Effector memory CD4-positive, alpha-beta T cell (primary cell): ENCODE data around the gene TMEM138.

Experiments
- DNase-seq, 3 donors: peaks; one replicate each; pipeline ENCODE4 v3.0.0-alpha.2; 2020
- H3K27ac ChIP-seq: 2 replicates; pipeline ENCODE4 v1.7.0; 2013; ENCODE audit warnings: mild to moderate bottlenecking, low read length, moderate library complexity; ENCODE audit not compliant: insufficient read depth, poor library complexity, severe bottlenecking
- H3K27me3 ChIP-seq: replicated peaks from 2 replicates; pipeline ENCODE4 v1.7.0; 2013; ENCODE audit warnings: mild to moderate bottlenecking, low read length; ENCODE audit not compliant: insufficient read depth, control insufficient read depth, poor library complexity, severe bottlenecking
- H3K36me3 ChIP-seq: 2 replicates; pipeline ENCODE4 v1.7.0; 2013; ENCODE audit warnings: mild to moderate bottlenecking, low read length, moderate library complexity; ENCODE audit not compliant: control insufficient read depth, insufficient read depth
- H3K4me1 ChIP-seq: 2 replicates; pipeline ENCODE4 v1.7.0; 2013; ENCODE audit warnings: low read length, mild to moderate bottlenecking; ENCODE audit not compliant: control insufficient read depth, insufficient read depth, poor library complexity, severe bottlenecking
- H3K4me3 ChIP-seq: 2 replicates; pipeline ENCODE4 v1.7.0; 2013; ENCODE audit warnings: low read length, low read depth, mild to moderate bottlenecking; ENCODE audit not compliant: insufficient read depth, poor library complexity, severe bottlenecking
- H3K9me3 ChIP-seq: 2 replicates; pipeline ENCODE4 v1.7.0; 2013; ENCODE audit warnings: mild to moderate bottlenecking, low read length, moderate library complexity; ENCODE audit not compliant: control insufficient read depth

The TMEM138 gene

DNA sequence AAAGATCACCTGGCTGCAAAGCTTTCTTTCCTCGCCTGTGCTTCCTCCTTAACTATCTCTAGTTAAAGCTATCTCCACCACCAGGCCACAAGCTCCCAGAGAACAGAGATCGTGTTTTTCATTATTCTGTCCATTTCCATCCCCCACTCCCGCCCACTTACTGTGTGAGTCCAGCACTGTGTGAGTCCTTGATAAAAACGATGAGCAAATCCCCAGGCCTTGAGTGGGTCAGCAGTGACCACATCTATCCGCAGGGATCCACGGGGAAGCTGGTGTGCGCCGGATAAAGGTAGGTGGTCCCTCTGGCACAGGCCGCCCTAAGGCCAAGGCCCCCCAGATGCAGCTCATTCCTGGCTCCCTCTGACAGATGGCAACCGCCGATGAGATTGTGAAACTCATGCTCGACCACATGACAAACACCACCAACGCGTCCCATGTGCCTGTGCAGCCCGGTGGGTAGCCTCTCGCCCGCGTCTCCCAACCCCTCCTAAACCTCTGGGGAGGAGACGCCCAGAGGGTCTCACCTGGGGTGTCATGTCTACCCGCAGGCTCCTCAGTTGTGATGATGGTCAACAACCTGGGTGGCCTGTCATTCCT is 19.9 kb upstream of the TMEM138 start:
- Histone ChIP-seq H3K27me3 (no peaks in the 10 kb centered on the region), H3K27ac (no peak overlapping the region), H3K9me3 (no peaks in the 10 kb centered on the region), H3K4me3 (no peak overlapping the region), H3K4me1 (no peaks in the 10 kb centered on the region), H3K36me3 (peaks cover 5% of the 10 kb centered on the region)
- DNase-seq: no peak

GRCh38 chr11:61343792-61344745 is 18.1 kb upstream of the TMEM138 start:
- no peak for DNase-seq
- H3K27ac ChIP-seq: no peak overlapping the region
- peaks cover 20% of the 10 kb centered on the region for H3K36me3 ChIP-seq

GRCh38 chr11:61345170-61345610 is 17.0 kb upstream of the TMEM138 start:
- Histone ChIP-seq H3K27ac (no peak overlapping the region), H3K27me3 (no peaks in the 10 kb centered on the region), H3K36me3 (peaks cover 31% of the 10 kb centered on the region)

More at GRCh38 chr11:61343792-61344745, 18.1 kb upstream of the TMEM138 start:
- no peaks in the 10 kb centered on the region for H3K4me1 ChIP-seq
- no peak overlapping the region for H3K4me3 ChIP-seq
- no peaks in the 10 kb centered on the region for H3K9me3 ChIP-seq
- no peaks in the 10 kb centered on the region for H3K27me3 ChIP-seq

GRCh38 chr11:61345954-61346843 is 16.0 kb upstream of the TMEM138 start:
- Histone ChIP-seq H3K27ac (no peak overlapping the region), H3K4me1 (no peaks in the 10 kb centered on the region), H3K36me3 (peaks cover 40% of the 10 kb centered on the region), H3K27me3 (no peaks in the 10 kb centered on the region), H3K9me3 (no peaks in the 10 kb centered on the region), H3K4me3 (no peak overlapping the region)
- DNase-seq: no peak

More at GRCh38 chr11:61345170-61345610, 17.0 kb upstream of the TMEM138 start:
- Histone ChIP-seq H3K4me1 (no peaks in the 10 kb centered on the region), H3K9me3 (no peaks in the 10 kb centered on the region), H3K4me3 (no peak overlapping the region)
- DNase-seq: no peak

DNA sequence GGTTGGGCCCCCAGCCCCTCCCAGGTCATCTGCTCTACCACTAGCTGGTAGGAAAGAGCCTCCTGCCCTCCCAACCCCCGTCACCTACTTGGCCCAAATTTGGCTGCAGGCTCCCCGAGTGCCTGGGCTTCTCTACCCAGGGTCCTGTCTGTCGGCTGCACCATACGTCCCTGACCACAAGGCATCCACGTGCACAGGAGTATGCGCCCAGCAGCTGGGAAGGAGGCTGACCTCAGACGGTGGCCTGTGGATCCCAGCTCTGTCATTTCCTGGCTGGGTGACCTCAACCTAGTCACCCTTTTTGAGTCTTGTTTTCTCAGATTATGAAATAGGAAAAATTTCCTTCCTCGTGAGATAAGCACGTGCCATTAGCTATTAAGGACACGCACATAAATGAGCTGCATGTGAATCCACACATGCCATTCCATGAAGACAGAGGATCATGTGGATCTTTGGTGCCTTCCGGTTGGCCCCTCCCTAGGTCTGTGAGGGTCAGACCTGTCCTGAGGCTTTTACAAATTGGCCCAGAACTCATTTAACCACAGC is 14.2 kb upstream of the TMEM138 start:
- Histone ChIP-seq H3K36me3 (peaks cover 52% of the 10 kb centered on the region), H3K27me3 (no peaks in the 10 kb centered on the region), H3K4me1 (no peaks in the 10 kb centered on the region), H3K9me3 (no peaks in the 10 kb centered on the region), H3K27ac (no peak overlapping the region), H3K4me3 (no peak overlapping the region)
- no peak for DNase-seq

DNA sequence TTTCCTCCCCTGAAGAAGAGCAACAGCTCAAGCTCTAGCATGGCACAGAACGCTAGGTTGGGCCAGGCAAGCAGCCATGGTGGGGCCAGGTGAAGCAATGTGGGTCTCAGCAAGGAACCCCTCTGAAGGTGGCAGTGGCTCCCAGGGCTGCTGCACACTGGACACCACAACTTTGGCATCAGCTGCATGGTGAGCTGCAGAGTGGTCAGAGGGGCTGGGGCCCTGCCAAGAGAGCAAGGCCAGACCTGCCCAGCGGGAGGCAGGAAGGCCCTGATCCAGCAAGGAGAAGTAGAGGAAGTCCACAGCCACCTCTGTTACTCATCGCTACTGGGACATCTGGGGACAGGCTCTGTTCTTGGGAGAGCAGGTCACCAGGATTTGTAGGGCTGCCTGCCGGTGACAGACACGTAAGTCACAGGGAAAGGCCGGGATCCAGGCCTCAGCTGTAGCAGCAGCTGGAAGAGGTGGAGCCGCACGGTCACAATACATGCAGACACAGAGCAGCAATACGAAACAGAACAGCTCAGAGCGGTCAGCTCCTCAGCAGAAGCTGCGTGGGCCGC is 12.9 kb upstream of the TMEM138 start:
- no peak overlapping the region for H3K4me3 ChIP-seq
- no peaks in the 10 kb centered on the region for H3K4me1 ChIP-seq
- H3K36me3 ChIP-seq: peaks cover 63% of the 10 kb centered on the region

DNA sequence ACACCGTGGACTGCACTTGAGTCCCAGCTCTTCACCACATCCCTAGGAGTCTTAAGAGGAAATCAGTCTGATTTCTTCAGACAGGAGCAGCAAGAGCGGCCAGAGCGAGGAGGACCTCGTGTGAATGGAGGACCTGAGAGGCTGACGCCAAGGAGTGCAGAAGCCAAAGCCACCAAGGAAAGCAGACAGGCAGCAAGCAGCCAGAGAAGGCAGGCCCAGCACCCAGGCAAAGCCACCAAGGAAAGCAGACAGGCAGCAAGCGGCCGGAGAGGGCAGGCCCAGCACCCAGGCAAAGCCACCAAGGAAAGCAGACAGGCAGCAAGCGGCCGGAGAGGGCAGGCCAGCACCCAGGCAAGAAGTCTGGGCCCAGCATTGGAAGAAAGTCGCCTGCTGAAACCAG is 12.3 kb upstream of the TMEM138 start:
- no peak for DNase-seq
- H3K36me3 ChIP-seq: peaks cover 63% of the 10 kb centered on the region
- no peak overlapping the region for H3K27ac ChIP-seq
- no peaks in the 10 kb centered on the region for H3K27me3 ChIP-seq
- H3K4me3 ChIP-seq: no peak overlapping the region
- H3K4me1 ChIP-seq: no peaks in the 10 kb centered on the region
- no peaks in the 10 kb centered on the region for H3K9me3 ChIP-seq

More for the DNA sequence above, 12.9 kb upstream of the TMEM138 start:
- DNase-seq: no peak
- H3K27me3 ChIP-seq: no peaks in the 10 kb centered on the region
- no peaks in the 10 kb centered on the region for H3K9me3 ChIP-seq
- H3K27ac ChIP-seq: no peak overlapping the region

- Histone ChIP-seq H3K27me3 (no peaks in the 10 kb centered on the region), H3K27ac (no peak overlapping the region), H3K4me1 (no peaks in the 10 kb centered on the region), H3K9me3 (no peaks in the 10 kb centered on the region), H3K4me3 (no peak overlapping the region), H3K36me3 (peaks cover 63% of the 10 kb centered on the region)
- DNase-seq: no peak
Observed at GRCh38 chr11:61350336-61350735, 11.8 kb upstream of the TMEM138 start.

- Histone ChIP-seq H3K9me3 (no peaks in the 10 kb centered on the region), H3K4me1 (no peaks in the 10 kb centered on the region), H3K36me3 (peaks cover 63% of the 10 kb centered on the region), H3K27me3 (no peaks in the 10 kb centered on the region), H3K27ac (no peak overlapping the region), H3K4me3 (no peak overlapping the region)
- no peak for DNase-seq
Observed at GRCh38 chr11:61350803-61351202, 11.4 kb upstream of the TMEM138 start.
